Adrenal gland (tissue), 5 donors: Measurements from ENCODE around the gene PITPNB.

Source experiments
- POLR2A ChIP-seq, 2 donors: fragments of 450-650 bp; IDR thresholded peaks; one replicate each; pipeline ENCODE4 v1.6.1; 2017; ENCODE audit warnings: antibody characterized with exemption in 2 of 2, mild to moderate bottlenecking in 2 of 2, moderate library complexity in 1 of 2
- TF ChIP-seq, protein P1 (sequence below), 6 experiments: fragments of 450-650 bp in 4 of 6; fragments of 200-600 bp in 2 of 6; sonication (generic) in 1 of 6; IDR thresholded peaks; 1 replicate in 5 of 6; 2 replicates in 1 of 6; pipeline versions ENCODE4 v1.5.1 to v1.8.0; 2016 to 2021; ENCODE audit warnings: antibody characterized with exemption in 6 of 6, mild to moderate bottlenecking in 2 of 6, moderate library complexity in 1 of 6
- donor health status: DM: no; HTN: no; CAD: no.

- TF ChIP-seq, protein P1, sequence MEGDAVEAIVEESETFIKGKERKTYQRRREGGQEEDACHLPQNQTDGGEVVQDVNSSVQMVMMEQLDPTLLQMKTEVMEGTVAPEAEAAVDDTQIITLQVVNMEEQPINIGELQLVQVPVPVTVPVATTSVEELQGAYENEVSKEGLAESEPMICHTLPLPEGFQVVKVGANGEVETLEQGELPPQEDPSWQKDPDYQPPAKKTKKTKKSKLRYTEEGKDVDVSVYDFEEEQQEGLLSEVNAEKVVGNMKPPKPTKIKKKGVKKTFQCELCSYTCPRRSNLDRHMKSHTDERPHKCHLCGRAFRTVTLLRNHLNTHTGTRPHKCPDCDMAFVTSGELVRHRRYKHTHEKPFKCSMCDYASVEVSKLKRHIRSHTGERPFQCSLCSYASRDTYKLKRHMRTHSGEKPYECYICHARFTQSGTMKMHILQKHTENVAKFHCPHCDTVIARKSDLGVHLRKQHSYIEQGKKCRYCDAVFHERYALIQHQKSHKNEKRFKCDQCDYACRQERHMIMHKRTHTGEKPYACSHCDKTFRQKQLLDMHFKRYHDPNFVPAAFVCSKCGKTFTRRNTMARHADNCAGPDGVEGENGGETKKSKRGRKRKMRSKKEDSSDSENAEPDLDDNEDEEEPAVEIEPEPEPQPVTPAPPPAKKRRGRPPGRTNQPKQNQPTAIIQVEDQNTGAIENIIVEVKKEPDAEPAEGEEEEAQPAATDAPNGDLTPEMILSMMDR (IDR thresholded peaks at IDR 0.05): no peak
- TF ChIP-seq POLR2A (IDR thresholded peaks at IDR 0.05): no peak
Observed at GRCh38 chr22:27874764-27875163, 44.3 kb downstream of the PITPNB start.
